Measurements from ENCODE around the gene UROS.

GRCh38 chr10:125773687-125774543 lies 49.1 kb downstream of the UROS start:
- TF ChIP-seq, protein P1, sequence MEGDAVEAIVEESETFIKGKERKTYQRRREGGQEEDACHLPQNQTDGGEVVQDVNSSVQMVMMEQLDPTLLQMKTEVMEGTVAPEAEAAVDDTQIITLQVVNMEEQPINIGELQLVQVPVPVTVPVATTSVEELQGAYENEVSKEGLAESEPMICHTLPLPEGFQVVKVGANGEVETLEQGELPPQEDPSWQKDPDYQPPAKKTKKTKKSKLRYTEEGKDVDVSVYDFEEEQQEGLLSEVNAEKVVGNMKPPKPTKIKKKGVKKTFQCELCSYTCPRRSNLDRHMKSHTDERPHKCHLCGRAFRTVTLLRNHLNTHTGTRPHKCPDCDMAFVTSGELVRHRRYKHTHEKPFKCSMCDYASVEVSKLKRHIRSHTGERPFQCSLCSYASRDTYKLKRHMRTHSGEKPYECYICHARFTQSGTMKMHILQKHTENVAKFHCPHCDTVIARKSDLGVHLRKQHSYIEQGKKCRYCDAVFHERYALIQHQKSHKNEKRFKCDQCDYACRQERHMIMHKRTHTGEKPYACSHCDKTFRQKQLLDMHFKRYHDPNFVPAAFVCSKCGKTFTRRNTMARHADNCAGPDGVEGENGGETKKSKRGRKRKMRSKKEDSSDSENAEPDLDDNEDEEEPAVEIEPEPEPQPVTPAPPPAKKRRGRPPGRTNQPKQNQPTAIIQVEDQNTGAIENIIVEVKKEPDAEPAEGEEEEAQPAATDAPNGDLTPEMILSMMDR (IDR thresholded peaks at IDR 0.05): no peak
- no peak for TF ChIP-seq POLR2A (IDR thresholded peaks at IDR 0.05)
- TF ChIP-seq POLR2AphosphoS5 (IDR thresholded peaks at IDR 0.05): no peak
- TF ChIP-seq EP300 (IDR thresholded peaks at IDR 0.05): no peak
